SK-N-SH (cell line): ENCODE measurements around the gene CHRND. TPM values are rescaled to one million over a fixed set of nuclear protein-coding genes. Genes with fewer than 3 reads are reported as not detected.

Experiments used
- CTCF ChIA-PET: fragments of 300-600, 350-600 bp; formaldehyde crosslinking; extraction: SDS; loops from one replicate; lab custom pipeline; 2021; lab: Yijun Ruan, JAX
- POLR2A ChIA-PET: fragments of 350-600 bp; sonication (Branson Sonifier 250); formaldehyde crosslinking; extraction: SDS; loops from one replicate; lab custom pipeline; 2020; ENCODE audit warnings: antibody characterized with exemption, inconsistent platforms; lab: Yijun Ruan, JAX
- DNase-seq: peaks from one replicate; pipeline ENCODE4 v3.0.0; 2012
- H2AFZ ChIP-seq: fragments of 200-600 bp; sonication (generic); 2 replicates; pipeline ENCODE4 v1.8.1; 2016; ENCODE audit warnings: antibody characterized with exemption, mild to moderate bottlenecking, low read depth
- H3F3A ChIP-seq: fragments of 200-600 bp; sonication (generic); replicated peaks from 2 replicates; pipeline ENCODE3; 2016; ENCODE audit warnings: antibody characterized with exemption, mild to moderate bottlenecking; ENCODE audit not compliant: insufficient read depth
- H3K27ac ChIP-seq, 2 experiments: fragments of 200-500 bp in 1 of 2; fragments of 200-600 bp in 1 of 2; sonication (Bioruptor generic) in 1 of 2; sonication (generic), shearing (Covaris generic) in 1 of 2; 2 replicates each; pipeline versions ENCODE4 v1.5.1 to v1.6.1; 2014 to 2016; ENCODE audit warnings: low read depth in 2 of 2, inconsistent platforms in 1 of 2, low read length in 1 of 2, mild to moderate bottlenecking in 1 of 2, mixed read lengths in 1 of 2
- H3K27me3 ChIP-seq: fragments of 200-600 bp; sonication (generic), shearing (Covaris generic); 2 replicates; pipeline ENCODE4 v1.6.1; 2016; ENCODE audit warnings: mixed run types; ENCODE audit not compliant: insufficient read depth
- H3K36me3 ChIP-seq, 2 experiments: fragments of 200-500 bp in 1 of 2; fragments of 200-600 bp in 1 of 2; sonication (Bioruptor generic) in 1 of 2; sonication (generic) in 1 of 2; replicated peaks in 1 of 2; 2 replicates each; pipeline versions ENCODE3 to v1.5.1; 2014 to 2016; ENCODE audit warnings: low read length in 1 of 2, mild to moderate bottlenecking in 1 of 2; ENCODE audit not compliant: insufficient read depth in 2 of 2, control insufficient read depth in 1 of 2
- H3K4me1 ChIP-seq, 2 experiments: fragments of 200-500 bp in 1 of 2; fragments of 200-600 bp in 1 of 2; sonication (Bioruptor generic) in 1 of 2; sonication (generic), shearing (Covaris generic) in 1 of 2; 2 replicates each; pipeline versions ENCODE4 v1.5.1 to v1.6.1; 2014 to 2016; ENCODE audit warnings: low read depth in 1 of 2, low read length in 1 of 2, mixed run types in 1 of 2; ENCODE audit not compliant: insufficient read depth in 2 of 2, control insufficient read depth in 1 of 2
- H3K4me2 ChIP-seq: fragments of 200-600 bp; sonication (generic), shearing (Covaris generic); 2 replicates; pipeline ENCODE4 v1.6.1; 2017; ENCODE audit warnings: mixed run types
- H3K4me3 ChIP-seq, 2 experiments: fragments of 200-500 bp in 1 of 2; fragments of 200-600 bp in 1 of 2; sonication (Bioruptor generic) in 1 of 2; sonication (generic), shearing (Covaris generic) in 1 of 2; 2 replicates each; pipeline versions ENCODE4 v1.5.1 to v1.8.1; 2014 to 2016; ENCODE audit warnings: low read depth in 2 of 2, inconsistent platforms in 1 of 2, low read length in 1 of 2, mild to moderate bottlenecking in 1 of 2, mixed read lengths in 1 of 2, moderate library complexity in 1 of 2
- H3K79me2 ChIP-seq: fragments of 200-600 bp; sonication (generic); 2 replicates; pipeline ENCODE4 v1.8.1; 2017; ENCODE audit warnings: mild to moderate bottlenecking; ENCODE audit not compliant: insufficient read depth
- H3K9ac ChIP-seq: fragments of 200-600 bp; sonication (generic); 2 replicates; pipeline ENCODE4 v1.6.1; 2017; ENCODE audit warnings: mixed run types
- H3K9me2 ChIP-seq: fragments of 200-600 bp; sonication (generic); 2 replicates; pipeline ENCODE4 v1.6.1; 2017; ENCODE audit warnings: mixed run types
- H3K9me3 ChIP-seq: fragments of 200-600 bp; sonication (generic); 2 replicates; pipeline ENCODE4 v1.6.1; 2017; ENCODE audit warnings: mixed run types, mild to moderate bottlenecking, moderate library complexity
- H4K20me1 ChIP-seq: fragments of 200-600 bp; sonication (generic); 2 replicates; pipeline ENCODE4 v1.6.1; 2017; ENCODE audit warnings: mild to moderate bottlenecking, mixed run types; ENCODE audit not compliant: insufficient read depth
- CHD2 ChIP-seq: fragments of 150-350 bp; IDR thresholded peaks from 2 replicates; pipeline ENCODE4 v1.6.1; 2018; ENCODE audit warnings: low read length; ENCODE audit not compliant: partially characterized antibody
- ELF1 ChIP-seq: IDR thresholded peaks from 2 replicates; pipeline ENCODE4 v1.4.0; 2012
- EZH2phosphoT487 ChIP-seq: fragments of 200-600 bp; sonication (generic); IDR thresholded peaks from 2 replicates; pipeline ENCODE4 v1.6.1; 2017; ENCODE audit warnings: low read depth, mixed run types, mild to moderate bottlenecking, antibody characterized with exemption, moderate library complexity, borderline replicate concordance
- FOSL2 ChIP-seq: IDR thresholded peaks from 2 replicates; pipeline ENCODE4 v1.4.0; 2012; ENCODE audit warnings: low read depth, mild to moderate bottlenecking, moderate library complexity, borderline replicate concordance
- GATA2 ChIP-seq: sonication (generic); formaldehyde crosslinking; IDR thresholded peaks from 2 replicates; pipeline ENCODE4 v1.5.0; 2020; ENCODE audit warnings: mild to moderate bottlenecking, missing genetic modification reagents
- MAX ChIP-seq: IDR thresholded peaks from 2 replicates; pipeline ENCODE4 v1.4.0; 2012; ENCODE audit warnings: low read depth
- MEF2A ChIP-seq: IDR thresholded peaks from 2 replicates; pipeline ENCODE4 v1.4.0; 2012; ENCODE audit warnings: low read depth, borderline replicate concordance
- MXI1 ChIP-seq: IDR thresholded peaks from 2 replicates; pipeline ENCODE4 v1.6.1; 2012; ENCODE audit warnings: mild to moderate bottlenecking, low read depth, low read length, improper control_type of control experiment
- PBX3 ChIP-seq: IDR thresholded peaks from 2 replicates; pipeline ENCODE4; 2012
- RAD21 ChIP-seq: IDR thresholded peaks from 2 replicates; pipeline ENCODE4 v1.6.1; 2012; ENCODE audit warnings: mild to moderate bottlenecking, low read length
- RFX5 ChIP-seq: IDR thresholded peaks from 2 replicates; pipeline ENCODE4 v1.6.1; 2012; ENCODE audit warnings: mild to moderate bottlenecking, improper control_type of control experiment, low read length
- RXRA ChIP-seq: IDR thresholded peaks from 2 replicates; pipeline ENCODE4 v1.4.0; 2012; ENCODE audit warnings: low read depth, mild to moderate bottlenecking, borderline replicate concordance
- SIN3A ChIP-seq: IDR thresholded peaks from 2 replicates; pipeline ENCODE4 v1.6.1; 2012; ENCODE audit warnings: low read depth, mild to moderate bottlenecking, low read length, moderate library complexity, borderline replicate concordance
- TAF1 ChIP-seq: IDR thresholded peaks from 2 replicates; pipeline ENCODE4 v1.6.1; 2012; ENCODE audit warnings: low read depth, mild to moderate bottlenecking, low read length, moderate library complexity, borderline replicate concordance
- TCF12 ChIP-seq: IDR thresholded peaks from 2 replicates; pipeline ENCODE4 v1.4.0; 2012
- USF1 ChIP-seq: IDR thresholded peaks from 2 replicates; pipeline ENCODE4 v1.4.0; 2012; ENCODE audit warnings: low read depth, borderline replicate concordance
- WGBS: methylation state at CpG from one replicate; pipeline ENCODE4 v1.1.6; 2017; ENCODE audit warnings: low lambda C conversion rate; 5-methylcytosine and 5-hydroxymethylcytosine counted together
- polyA plus RNA-seq, 3 experiments: library from polyadenylated mRNA; depleted of rRNA; stranded (reverse); fragments of >200 nt; gene quantifications; 2 replicates each; pipeline ENCODE4 v1.2.3, GENCODE V29; 2012

CHRND gene
- polyA plus RNA-seq, 1 of the 3 experiments (the other 2 are of a cell fraction) = 0.12 TPM

- no peak for TF ChIP-seq RXRA
- peak; percentile 73; the same call in 1 of the 2 replicates for TF ChIP-seq SIN3A
- no peak for TF ChIP-seq MEF2A
- TF ChIP-seq ELF1 = peak; percentile 91
- TF ChIP-seq TAF1 = peak; percentile 87
- TF ChIP-seq USF1 = 0 out of 2 replicates have a peak, but pooled peaks have one; percentile 5
- TF ChIP-seq FOSL2 = no peak
- no peak; the same call in 1 of the 2 replicates for TF ChIP-seq PBX3
- no peak for TF ChIP-seq RFX5
- TF ChIP-seq MXI1 = peak; percentile 4; the same call in 1 of the 2 replicates
- TF ChIP-seq TCF12 = peak; percentile 21; the same call in 1 of the 2 replicates
- TF ChIP-seq EZH2phosphoT487 = no peak
Observed at GRCh38 chr2:232550354-232551249, 24.6 kb downstream of the CHRND start, which contains the start of the genes EIF4E2 and TIGD1 (continued).

- 4% methylated on average over 7 of the region's 7 CpGs for WGBS
- DNase-seq = no peak
- no peaks in the 10 kb centered on the region for H3K9me2 ChIP-seq
- H3F3A ChIP-seq = no peaks in the 10 kb centered on the region
- TF ChIP-seq MEF2A (no peak), MAX (no peak), TAF1 (no peak), GATA2 (CRISPR knock-in tag) (no peak), EZH2phosphoT487 (no peak), CHD2 (no peak), SIN3A (no peak), RAD21 (no peak)
- CTCF ChIA-PET = interaction anchor here (1.4 kb wide), 1 partner anchor 29 kb away, joined by 6 read pairs; no protein-coding TSS in a partner anchor
- peak overlapping the region; percentile 93; the same call in 1 of the 2 replicates for H2AFZ ChIP-seq
- H3K36me3 ChIP-seq = peaks cover 30 to 39% of the 10 kb centered on the region in 2 experiments
- H3K4me2 ChIP-seq = peak overlapping the region; percentile 99
- H4K20me1 ChIP-seq = peaks cover 38% of the 10 kb centered on the region
- peak overlapping the region; percentile 98 for H3K9ac ChIP-seq
- H3K9me3 ChIP-seq = no peaks in the 10 kb centered on the region
- H3K4me1 ChIP-seq = peaks cover 5 to 9% of the 10 kb centered on the region in 2 experiments; a peak in 2 of 4 replicates
- peak overlapping the region; percentile 84 to 91 for H3K4me3 ChIP-seq
- peaks cover 87% of the 10 kb centered on the region for H3K79me2 ChIP-seq
- POLR2A ChIA-PET = interaction anchor here (0.6 to 1.4 kb wide), 4 partner anchors 10 to 328 kb away, joined by 3 to 5 read pairs (median 3); partner anchors contain the start of gene CHRNG
- peak overlapping the region; percentile 96 for H3K27ac ChIP-seq
- no peaks in the 10 kb centered on the region for H3K27me3 ChIP-seq
Observed at GRCh38 chr2:232551250-232551638, 25.3 kb downstream of the CHRND start.
